Tibial nerve (tissue), 4 donors: ENCODE results near the gene ZBTB7C.

Experiments
- CTCF ChIP-seq, 5 experiments: fragments of 200-600 bp in 3 of 5; fragments of 450-650 bp in 2 of 5; sonication (generic) in 3 of 5; IDR thresholded peaks; one replicate each; pipeline ENCODE4 v1.5.1; 2016 to 2019; ENCODE audit warnings: antibody characterized with exemption in 5 of 5, mild to moderate bottlenecking in 3 of 5, moderate library complexity in 2 of 5
- EP300 ChIP-seq, 2 donors: sonication (generic); formaldehyde crosslinking; IDR thresholded peaks; one replicate each; pipeline ENCODE4 v1.6.1; 2017; ENCODE audit warnings: antibody characterized with exemption in 2 of 2, mild to moderate bottlenecking in 1 of 2
- POLR2A ChIP-seq, 2 donors: fragments of 450-650 bp; IDR thresholded peaks; one replicate each; pipeline ENCODE4 v1.6.1; 2017; ENCODE audit warnings: antibody characterized with exemption in 2 of 2, mild to moderate bottlenecking in 2 of 2, moderate library complexity in 2 of 2

DNA sequence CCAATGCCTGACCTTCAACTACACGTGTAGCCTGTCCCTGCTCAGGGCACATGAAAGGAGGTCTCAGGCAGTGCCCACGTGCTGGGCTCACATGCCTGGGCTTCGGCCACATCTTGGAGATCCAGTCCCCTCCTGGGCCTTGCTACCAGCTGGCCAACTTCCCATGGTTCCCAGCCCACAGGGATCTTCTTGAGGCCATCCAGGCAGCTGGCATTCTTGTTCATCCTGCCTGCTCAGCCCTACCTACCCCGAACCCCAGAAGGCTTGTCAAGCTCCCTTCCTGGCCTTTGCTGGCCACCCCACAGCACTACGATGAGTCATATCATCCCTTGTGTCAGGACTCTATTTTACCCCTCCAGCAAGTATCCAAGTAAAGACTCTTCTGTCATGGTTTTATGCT is 97.1 kb downstream of the ZBTB7C start:
- TF ChIP-seq CTCF (IDR thresholded peaks at IDR 0.05) (no peak), POLR2A (IDR thresholded peaks at IDR 0.05) (no peak), EP300 (IDR thresholded peaks at IDR 0.05) (no peak)
